HG02840 (cell line): Measurements from ENCODE around the gene SSH2.

ENCODE experiments used
- ATAC-seq: cut with Tn5 transposase; IDR thresholded peaks from one replicate; pipeline ENCODE4 v1.9.1; 2021; ENCODE audit warnings: mild to moderate bottlenecking, moderate library complexity, moderate number of reproducible peaks; ENCODE audit not compliant: unreplicated experiment, low FRiP score

The SSH2 gene

DNA sequence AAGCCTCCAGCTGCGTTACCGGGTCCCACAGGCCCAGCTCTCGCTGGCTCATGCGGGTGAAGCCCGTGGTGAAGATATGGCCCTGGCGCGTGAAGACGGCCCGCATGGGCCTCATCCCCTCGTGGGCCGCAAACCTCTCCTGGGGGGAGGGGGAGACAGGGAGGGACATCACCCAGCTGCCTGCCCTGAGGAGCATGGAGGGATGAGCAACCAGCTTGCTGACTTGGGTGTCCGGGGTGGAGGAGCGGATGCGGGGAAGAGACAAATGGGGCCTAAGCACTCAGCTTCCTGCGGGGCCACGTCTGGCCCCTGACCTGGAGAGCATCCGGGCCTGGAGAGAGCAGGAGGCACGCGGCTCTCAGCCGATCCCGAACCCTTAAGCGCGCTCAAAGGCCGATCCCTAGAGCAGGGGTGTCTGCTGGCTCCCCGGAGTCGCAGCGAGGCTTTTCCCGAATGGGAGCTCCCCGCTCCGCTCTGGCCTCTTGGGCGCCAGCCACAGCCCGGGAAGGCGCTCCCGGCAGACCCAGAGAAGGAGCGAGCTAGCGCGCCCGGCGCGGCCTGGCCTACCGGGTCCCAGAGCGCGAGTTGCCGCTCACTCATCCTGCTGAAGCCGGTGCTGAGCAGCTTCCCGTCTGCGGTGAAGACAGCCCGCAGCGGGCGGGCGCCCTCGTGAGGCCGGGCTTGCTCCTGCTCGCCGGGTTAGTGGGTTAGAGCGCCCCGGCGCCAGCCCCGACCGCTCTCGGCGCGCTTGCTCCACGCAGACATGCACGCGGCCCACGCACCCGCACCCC lies 312.4 kb downstream of the SSH2 start:
- no peak for ATAC-seq

- no peak for ATAC-seq
These were observed 312.9 kb downstream of the SSH2 start for GRCh38 chr17:29617125-29617480.

GRCh38 chr17:29616300-29617048 lies 313.6 kb downstream of the SSH2 start:
- no peak for ATAC-seq

- peak; percentile 48 for ATAC-seq
These were observed 314.3 kb downstream of the SSH2 start for GRCh38 chr17:29615492-29616299.

GRCh38 chr17:29615048-29615385 lies 315.0 kb downstream of the SSH2 start:
- no peak for ATAC-seq

- ATAC-seq: no peak
These were observed 315.5 kb downstream of the SSH2 start for GRCh38 chr17:29614349-29615047.

DNA sequence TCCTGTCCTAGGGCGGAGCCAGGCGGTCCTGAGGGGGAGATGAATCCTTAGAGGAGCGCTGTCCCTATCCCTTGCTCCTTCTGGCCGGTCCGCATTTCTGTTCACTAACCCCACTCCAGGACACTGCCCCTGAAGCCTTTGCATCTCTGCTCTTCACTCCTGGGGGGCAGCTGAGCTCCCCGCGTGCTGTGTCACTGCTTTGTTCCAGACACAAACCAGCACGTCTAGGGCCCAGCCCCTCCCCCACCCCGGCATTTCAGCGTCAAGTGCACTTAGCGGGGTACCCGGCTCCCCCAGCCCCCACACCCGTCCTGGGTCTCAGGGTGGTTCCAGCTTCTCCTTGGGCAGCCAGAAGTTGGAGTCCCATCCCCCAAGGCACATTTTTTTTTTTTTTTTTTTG lies 316.2 kb downstream of the SSH2 start:
- no peak for ATAC-seq

DNA sequence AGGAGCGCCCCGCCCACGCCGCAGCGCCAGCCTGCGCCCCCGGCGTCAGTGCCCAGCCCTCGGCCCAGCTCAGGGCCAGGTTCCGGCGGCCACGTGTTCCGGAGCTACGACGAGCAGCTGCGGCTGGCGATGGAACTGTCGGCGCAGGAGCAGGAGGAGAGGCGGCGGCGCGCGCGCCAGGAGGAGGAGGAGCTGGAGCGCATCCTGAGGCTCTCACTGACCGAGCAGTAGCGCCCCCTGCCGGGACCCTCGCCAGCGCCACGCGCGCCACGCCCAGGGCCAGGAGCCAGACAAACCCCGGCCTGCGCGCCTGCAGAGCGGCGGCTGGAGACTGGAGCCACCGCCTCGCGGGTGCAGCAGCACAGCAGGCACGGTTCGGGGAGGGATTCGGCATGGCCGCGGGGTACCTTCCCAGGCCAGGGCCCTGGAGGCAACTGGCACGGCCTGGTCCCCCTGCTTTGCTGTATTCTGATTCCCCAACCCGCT lies 316.6 kb downstream of the SSH2 start:
- no peak for ATAC-seq

DNA sequence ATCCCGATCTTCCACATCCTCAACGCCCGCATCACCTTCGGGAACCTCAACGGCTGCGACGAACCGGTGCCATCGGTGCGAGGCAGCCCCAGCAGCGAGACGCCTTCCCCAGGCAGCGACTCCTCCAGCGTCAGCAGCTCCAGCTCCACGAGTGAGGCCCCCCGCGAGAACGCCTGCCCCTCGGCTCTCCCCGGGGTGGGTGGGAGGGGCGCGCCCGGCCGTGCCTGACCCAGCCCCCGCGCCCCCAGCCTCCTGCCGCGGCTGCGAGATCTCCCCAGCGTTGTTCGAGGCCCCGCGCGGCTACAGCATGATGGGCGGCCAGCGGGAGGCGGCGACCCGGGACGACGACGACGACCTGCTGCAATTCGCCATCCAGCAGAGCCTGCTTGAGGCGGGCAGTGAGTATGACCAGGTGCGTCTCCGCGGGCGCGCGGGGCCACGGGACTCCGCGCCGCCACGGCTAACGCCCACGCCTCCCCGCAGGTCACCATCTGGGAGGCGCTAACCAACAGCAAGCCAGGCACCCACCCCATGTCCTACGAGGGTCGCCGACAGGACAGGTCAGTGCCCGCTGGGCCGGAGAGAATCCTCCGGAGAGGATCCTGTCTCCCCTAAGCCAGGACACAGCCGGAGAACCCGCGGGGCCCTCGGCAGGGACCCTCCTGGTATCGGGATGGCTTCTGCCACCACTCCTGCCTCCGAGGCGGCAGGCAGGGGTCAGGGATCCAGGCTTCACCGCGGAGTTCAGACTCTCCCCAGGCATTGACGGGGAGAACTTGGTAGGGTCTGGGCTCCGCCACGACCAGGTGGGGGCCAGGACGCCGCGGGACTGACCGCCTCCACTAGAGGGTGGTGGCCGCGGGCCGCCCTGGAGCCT lies 317.4 kb downstream of the SSH2 start:
- no peak for ATAC-seq

DNA sequence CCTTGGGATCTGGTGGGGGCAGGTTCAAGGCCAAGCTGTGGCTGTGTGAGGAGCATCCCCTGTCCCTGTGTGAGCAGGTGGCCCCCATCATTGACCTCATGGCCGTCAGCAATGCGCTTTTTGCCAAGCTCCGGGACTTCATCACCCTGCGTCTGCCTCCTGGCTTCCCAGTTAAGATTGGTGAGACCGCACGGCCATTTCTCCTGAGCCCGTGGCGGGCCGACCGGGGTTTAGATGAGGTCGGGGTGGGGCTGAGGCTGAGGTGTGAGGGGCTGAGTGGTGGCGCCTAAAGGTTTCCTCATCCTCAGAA lies 318.0 kb downstream of the SSH2 start:
- no peak for ATAC-seq

GRCh38 chr17:29611351-29612093 lies 318.5 kb downstream of the SSH2 start:
- ATAC-seq: no peak

DNA sequence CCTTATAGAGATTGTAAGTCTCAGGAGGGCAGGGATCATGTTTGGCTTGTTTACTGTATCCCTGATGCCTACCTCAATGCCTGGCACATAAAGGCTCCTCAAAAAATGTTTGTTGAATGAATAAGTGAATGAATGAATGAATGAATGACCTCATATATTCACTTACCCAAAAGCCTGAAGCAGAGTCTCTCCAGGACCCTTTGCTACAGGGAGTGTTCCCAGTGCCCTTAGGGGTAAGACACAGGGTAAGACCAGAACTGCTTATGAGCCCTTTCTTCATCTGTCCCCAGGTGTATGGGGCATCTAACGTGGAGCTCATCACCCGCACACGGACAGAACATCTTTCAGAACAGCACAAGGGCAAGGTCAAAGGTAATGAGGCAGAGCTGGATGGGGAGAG lies 319.6 kb downstream of the SSH2 start:
- no peak for ATAC-seq

DNA sequence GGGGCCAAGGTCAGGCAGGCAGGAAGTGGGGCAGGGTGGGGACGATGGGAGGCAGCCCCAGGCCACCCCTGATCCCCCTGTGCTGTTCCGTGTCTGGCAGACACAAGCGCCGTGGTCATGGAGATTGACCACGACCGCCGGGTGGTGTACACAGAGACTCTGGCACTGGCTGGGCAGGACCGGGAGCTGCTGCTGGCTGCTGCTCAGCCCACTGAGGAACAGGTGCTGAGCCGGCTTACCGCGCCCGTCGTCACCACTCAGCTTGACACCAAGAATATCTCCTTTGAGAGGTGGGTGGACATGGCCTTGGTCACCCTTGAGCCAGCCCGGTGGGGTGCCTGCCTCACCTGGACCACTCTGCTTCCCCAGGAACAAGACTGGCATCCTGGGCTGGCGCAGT lies 321.0 kb downstream of the SSH2 start:
- no peak for ATAC-seq

DNA sequence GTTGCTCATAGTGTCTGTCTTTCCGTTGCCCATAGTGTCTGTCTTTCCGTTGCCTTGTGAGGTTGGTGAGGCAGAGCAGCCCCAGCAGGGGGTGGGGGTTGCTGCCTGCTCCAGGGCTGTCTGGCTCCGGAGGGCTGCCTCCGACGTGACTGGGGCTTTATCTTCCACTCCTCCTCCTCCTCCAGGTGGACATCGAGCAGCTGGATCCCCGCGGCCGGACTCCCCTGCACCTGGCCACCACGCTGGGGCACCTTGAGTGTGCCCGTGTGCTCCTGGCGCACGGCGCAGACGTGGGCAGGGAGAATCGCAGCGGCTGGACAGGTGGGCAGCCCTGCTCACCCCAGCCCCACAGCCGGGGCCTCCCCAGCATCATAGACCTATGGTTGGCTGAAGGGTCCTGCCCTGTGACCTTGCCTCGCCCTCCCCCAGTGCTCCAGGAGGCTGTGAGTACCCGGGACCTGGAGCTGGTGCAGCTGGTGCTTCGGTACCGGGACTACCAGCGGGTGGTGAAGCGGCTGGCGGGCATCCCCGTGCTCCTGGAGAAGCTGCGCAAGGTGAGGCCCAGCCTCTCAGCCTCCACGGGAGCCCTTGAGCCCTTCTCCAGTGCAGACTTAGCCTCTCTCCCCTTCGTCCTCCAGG lies 322.4 kb downstream of the SSH2 start:
- ATAC-seq: no peak

DNA sequence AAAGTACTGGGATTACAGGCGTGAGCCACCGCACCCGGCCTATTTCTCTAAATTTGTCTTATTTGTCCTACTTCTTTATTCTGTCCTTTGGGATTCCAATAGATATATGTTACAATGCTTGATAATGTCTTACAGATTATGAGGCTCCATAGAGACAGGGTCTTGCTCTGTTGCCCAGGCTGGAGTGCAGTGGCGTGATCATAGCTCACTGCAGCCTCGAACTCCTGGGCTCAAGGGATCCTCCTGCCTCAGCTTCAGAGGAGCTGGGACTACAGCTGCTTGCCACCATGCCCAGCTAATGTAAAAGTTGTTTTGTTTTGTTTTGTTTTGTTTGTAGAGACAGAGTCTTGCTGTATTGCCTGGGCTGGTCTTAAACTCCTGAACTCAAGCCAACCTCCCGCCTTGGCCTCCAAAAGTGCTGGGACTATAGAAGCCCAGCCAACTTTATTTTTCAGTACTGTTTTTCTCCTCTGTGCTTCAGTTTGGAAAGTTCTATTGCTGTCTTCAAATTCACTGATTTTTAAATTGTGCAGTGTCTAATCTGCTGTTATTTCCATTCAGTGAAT lies 326.8 kb downstream of the SSH2 start:
- no peak for ATAC-seq

DNA sequence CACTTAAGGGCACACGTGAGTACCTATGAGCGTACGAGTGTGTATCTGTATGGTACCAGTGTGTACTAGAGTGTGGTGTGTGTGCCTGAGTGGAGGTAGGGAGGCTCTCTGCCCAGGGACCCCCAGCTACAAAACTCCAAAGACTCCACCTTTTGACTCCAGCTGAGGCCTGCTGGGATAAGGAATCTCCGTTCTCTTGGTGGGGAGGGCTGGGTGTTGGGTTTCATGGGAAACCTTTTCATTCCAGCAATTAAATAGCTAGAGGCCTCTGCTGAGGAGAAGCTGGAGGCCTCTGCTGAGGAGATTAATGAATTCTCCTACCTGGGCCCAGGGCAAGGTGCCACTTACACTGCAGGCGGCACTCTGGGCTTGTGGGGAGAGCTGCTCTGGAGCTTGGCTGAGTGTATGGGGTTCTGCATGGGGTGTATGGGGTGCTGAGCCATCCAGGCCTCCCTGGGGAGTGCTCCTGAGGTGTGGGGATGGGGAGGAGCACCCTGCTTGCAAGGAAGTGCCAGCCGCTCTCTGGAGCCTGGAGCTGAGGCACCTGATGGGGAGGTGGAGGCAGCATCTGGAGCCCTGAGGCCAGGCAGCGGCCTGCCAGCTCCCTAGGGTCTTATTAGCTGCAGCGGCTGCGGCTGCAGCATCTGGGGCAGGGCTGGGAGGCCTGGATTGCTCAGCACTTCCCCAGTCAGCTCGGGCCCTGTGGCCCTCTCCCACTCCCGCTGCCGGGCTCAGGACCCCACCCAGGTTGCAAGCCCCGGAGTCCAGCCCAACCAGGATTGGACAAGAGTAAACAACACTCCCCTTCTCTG lies 332.5 kb downstream of the SSH2 start:
- no peak for ATAC-seq

DNA sequence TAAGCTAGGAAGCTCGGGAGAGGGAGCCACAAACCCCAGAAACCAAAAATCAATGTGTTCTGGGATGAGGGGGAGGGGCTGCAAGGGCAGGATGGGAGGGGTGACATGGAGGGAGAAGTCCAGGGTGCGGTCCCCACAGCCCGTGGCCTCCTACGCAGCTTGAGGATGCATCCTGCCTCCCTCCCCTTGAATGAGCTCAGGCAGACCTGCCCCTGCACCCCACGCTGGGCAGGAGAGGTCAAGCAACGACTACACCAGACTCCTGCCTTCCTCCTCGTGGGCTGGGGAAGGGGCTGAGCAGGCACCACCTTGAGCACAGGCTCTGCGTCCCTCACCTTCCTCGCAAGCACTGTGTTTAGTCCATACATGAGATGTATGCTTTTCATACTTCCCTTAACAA lies 333.2 kb downstream of the SSH2 start:
- ATAC-seq: no peak
